PC-3 (cell line): ENCODE data around the gene ANAPC7. TPM values are rescaled to one million over a fixed set of nuclear protein-coding genes. Genes with fewer than 3 reads are reported as not detected.

Experiments used
- ATAC-seq: fragments of 200-7000 bp; cut with Tn5 transposase; 2 replicates; pipeline ENCODE4 v1.9.1; 2020; ENCODE audit warnings: mild to moderate bottlenecking, moderate library complexity
- BruUV-seq: library from RNA; stranded (reverse); fragments of 400-500 nt; replicated peaks from 2 replicates; lab custom pipeline; 2021; lab: Mats Ljungman, UMichigan
- CTCF ChIA-PET: fragments of 300-600 bp; sonication (Branson Sonifier 250); formaldehyde crosslinking; loops from one replicate; lab custom pipeline; 2022; ENCODE audit warnings: antibody characterized with exemption; lab: Charles Lee
- POLR2A ChIA-PET: fragments of 300-600 bp; sonication (Branson Sonifier 250); formaldehyde crosslinking; loops from one replicate; lab custom pipeline; 2022; ENCODE audit warnings: antibody characterized with exemption; ENCODE audit not compliant: unreplicated experiment; lab: Charles Lee
- DNase-seq: peaks from one replicate; pipeline ENCODE4 v3.0.0-alpha.2; 2015
- H2AFZ ChIP-seq: fragments of 300-600 bp; sonication (generic); 2 replicates; pipeline ENCODE4 v1.6.0; 2016; ENCODE audit warnings: antibody characterized with exemption, low read length
- H3F3A ChIP-seq: fragments of 300-600 bp; sonication (generic); one replicate; pipeline ENCODE4 v1.6.0; 2017; ENCODE audit warnings: antibody characterized with exemption, low read length, control low read depth, mild to moderate bottlenecking; ENCODE audit not compliant: unreplicated experiment
- H3K27ac ChIP-seq: fragments of 300-600 bp; sonication (generic); 2 replicates; pipeline ENCODE4 v1.5.1; 2016; ENCODE audit warnings: mild to moderate bottlenecking, low read length
- H3K27me3 ChIP-seq: fragments of 300-600 bp; sonication (generic); 2 replicates; pipeline ENCODE4 v1.6.1; 2016; ENCODE audit warnings: low read length, mixed read lengths
- H3K36me3 ChIP-seq: fragments of 300-600 bp; sonication (generic); 2 replicates; pipeline ENCODE4 v1.6.1; 2016; ENCODE audit warnings: low read depth, mixed run types, low read length, mixed read lengths
- H3K4me1 ChIP-seq: fragments of 300-600 bp; sonication (generic); 2 replicates; pipeline ENCODE4 v1.5.1; 2016; ENCODE audit warnings: low read length; ENCODE audit not compliant: insufficient read depth
- H3K4me2 ChIP-seq: fragments of 300-600 bp; sonication (generic); 2 replicates; pipeline ENCODE4 v1.6.0; 2016; ENCODE audit warnings: low read length
- H3K4me3 ChIP-seq: fragments of 300-600 bp; sonication (generic); 2 replicates; pipeline ENCODE4 v1.5.1; 2016; ENCODE audit warnings: mild to moderate bottlenecking, low read length, mixed read lengths
- H3K79me2 ChIP-seq: fragments of 300-600 bp; sonication (generic); 2 replicates; pipeline ENCODE4 v1.6.1; 2017; ENCODE audit warnings: low read length, mixed read lengths
- H3K9ac ChIP-seq: fragments of 300-600 bp; sonication (generic); 2 replicates; pipeline ENCODE4 v1.6.0; 2016; ENCODE audit warnings: mild to moderate bottlenecking, low read length
- H3K9me2 ChIP-seq: fragments of 300-600 bp; sonication (generic); replicated peaks from 2 replicates; pipeline ENCODE4 v1.6.1; 2016; ENCODE audit warnings: mixed run types, low read length, mixed read lengths
- H3K9me3 ChIP-seq: fragments of 300-600 bp; sonication (generic); 2 replicates; pipeline ENCODE4 v1.6.1; 2016; ENCODE audit warnings: low read length, mixed read lengths
- H4K20me1 ChIP-seq: fragments of 300-600 bp; sonication (generic); 2 replicates; pipeline ENCODE4 v1.6.1; 2016; ENCODE audit warnings: low read length, mixed read lengths
- EZH2 ChIP-seq: fragments of 300-600 bp; sonication (generic); IDR thresholded peaks from one replicate; pipeline ENCODE4 v1.6.1; 2017; ENCODE audit warnings: antibody characterized with exemption, mild to moderate bottlenecking, low read length; ENCODE audit not compliant: unreplicated experiment
- EZH2phosphoT487 ChIP-seq: fragments of 300-600 bp; sonication (generic); IDR thresholded peaks from 2 replicates; pipeline ENCODE4 v1.6.1; 2018; ENCODE audit warnings: mild to moderate bottlenecking, antibody characterized with exemption, low read length, borderline replicate concordance
- intact Hi-C: fragments of 100-400 bp; cut with micrococcal nuclease; formaldehyde crosslinking; loops from 2 replicates; pipeline ENCODE4 v1.9.0; 2023
- total RNA-seq: library from RNA; depleted of rRNA; stranded (reverse); fragments of >200 nt; gene quantifications from 2 replicates; pipeline ENCODE4 v1.2.3, GENCODE V29; 2014
- TF ChIP-seq, protein P1 (sequence below): fragments of 300-600 bp; sonication (generic); conservative IDR thresholded peaks from 2 replicates; pipeline ENCODE4 v1.5.1; 2017; ENCODE audit warnings: antibody characterized with exemption, low read depth, mild to moderate bottlenecking, low read length

The ANAPC7 gene
- total RNA-seq, 1 experiment from 2014 or later = 80.5 TPM

DNA sequence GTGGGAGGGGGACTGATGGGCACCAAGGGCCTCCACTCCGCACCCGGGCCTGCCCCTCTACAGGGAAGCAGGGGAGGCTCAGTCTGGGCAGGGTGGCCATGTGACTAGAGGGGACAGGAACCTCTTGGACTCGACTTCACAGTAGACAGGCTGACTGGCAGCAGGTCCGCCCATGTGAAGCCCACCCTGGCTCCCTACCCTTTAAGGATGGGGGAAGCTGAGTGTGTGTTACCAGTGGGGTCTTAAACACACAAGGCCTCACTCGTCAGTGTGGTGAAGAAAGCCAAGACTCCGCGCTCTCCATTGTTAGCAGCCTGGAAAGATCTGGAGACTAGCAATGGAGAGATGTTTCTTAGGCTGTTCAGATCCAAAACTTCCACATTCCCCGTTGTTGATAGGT is 52.4 kb downstream of the ANAPC7 start:
- CTCF ChIA-PET = no interaction called here
- Histone ChIP-seq H3F3A (no peaks in the 10 kb centered on the region), H3K4me1 (peaks cover under 1% of the 10 kb centered on the region; the same call in 1 of the 2 replicates), H3K27ac (no peak overlapping the region), H3K4me2 (no peak overlapping the region), H4K20me1 (no peaks in the 10 kb centered on the region), H3K36me3 (peaks cover 41% of the 10 kb centered on the region), H3K9ac (no peak overlapping the region), H3K9me2 (no peaks in the 10 kb centered on the region), H2AFZ (no peak overlapping the region), H3K27me3 (no peaks in the 10 kb centered on the region), H3K4me3 (no peak overlapping the region), H3K9me3 (no peaks in the 10 kb centered on the region), H3K79me2 (no peaks in the 10 kb centered on the region; the same call in 1 of the 2 replicates)
- POLR2A ChIA-PET = no interaction called here
- ATAC-seq (no peak), DNase-seq (no peak)
- intact Hi-C loops = no loop called here
- BruUV-seq = no TSS peak
- TF ChIP-seq EZH2phosphoT487 (no peak), EZH2 (no peak)
- TF ChIP-seq, protein P1, sequence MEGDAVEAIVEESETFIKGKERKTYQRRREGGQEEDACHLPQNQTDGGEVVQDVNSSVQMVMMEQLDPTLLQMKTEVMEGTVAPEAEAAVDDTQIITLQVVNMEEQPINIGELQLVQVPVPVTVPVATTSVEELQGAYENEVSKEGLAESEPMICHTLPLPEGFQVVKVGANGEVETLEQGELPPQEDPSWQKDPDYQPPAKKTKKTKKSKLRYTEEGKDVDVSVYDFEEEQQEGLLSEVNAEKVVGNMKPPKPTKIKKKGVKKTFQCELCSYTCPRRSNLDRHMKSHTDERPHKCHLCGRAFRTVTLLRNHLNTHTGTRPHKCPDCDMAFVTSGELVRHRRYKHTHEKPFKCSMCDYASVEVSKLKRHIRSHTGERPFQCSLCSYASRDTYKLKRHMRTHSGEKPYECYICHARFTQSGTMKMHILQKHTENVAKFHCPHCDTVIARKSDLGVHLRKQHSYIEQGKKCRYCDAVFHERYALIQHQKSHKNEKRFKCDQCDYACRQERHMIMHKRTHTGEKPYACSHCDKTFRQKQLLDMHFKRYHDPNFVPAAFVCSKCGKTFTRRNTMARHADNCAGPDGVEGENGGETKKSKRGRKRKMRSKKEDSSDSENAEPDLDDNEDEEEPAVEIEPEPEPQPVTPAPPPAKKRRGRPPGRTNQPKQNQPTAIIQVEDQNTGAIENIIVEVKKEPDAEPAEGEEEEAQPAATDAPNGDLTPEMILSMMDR = no peak

- DNase-seq (no peak), ATAC-seq (no peak)
- Histone ChIP-seq H4K20me1 (no peaks in the 10 kb centered on the region), H3K9me3 (no peaks in the 10 kb centered on the region), H3F3A (peaks cover 7% of the 10 kb centered on the region), H3K27ac (no peak overlapping the region), H3K27me3 (no peaks in the 10 kb centered on the region), H3K4me3 (no peak overlapping the region), H3K79me2 (peaks cover 5% of the 10 kb centered on the region; the same call in 1 of the 2 replicates), H3K36me3 (peaks cover 52% of the 10 kb centered on the region), H3K9ac (no peak overlapping the region), H3K4me2 (no peak overlapping the region), H3K9me2 (no peaks in the 10 kb centered on the region), H2AFZ (no peak overlapping the region), H3K4me1 (peaks cover 13% of the 10 kb centered on the region)
- TF ChIP-seq EZH2 = no peak
- no peak for TF ChIP-seq EZH2phosphoT487
- TF ChIP-seq, protein P1 = no peak
- CTCF ChIA-PET = no interaction called here
- intact Hi-C loops = no loop called here
- POLR2A ChIA-PET = no interaction called here
- BruUV-seq = no TSS peak
Observed at GRCh38 chr12:110349514-110350151, 53.9 kb downstream of the ANAPC7 start.

GRCh38 chr12:110349096-110349495 is 54.4 kb downstream of the ANAPC7 start:
- POLR2A ChIA-PET = no interaction called here

More at GRCh38 chr12:110349096-110349495, 54.4 kb downstream of the ANAPC7 start:
- H3K79me2 ChIP-seq = peaks cover 5% of the 10 kb centered on the region; the same call in 1 of the 2 replicates
- H3K27ac ChIP-seq = no peak overlapping the region
- CTCF ChIA-PET = no interaction called here
- no TSS peak for BruUV-seq
- H3K27me3 ChIP-seq = no peaks in the 10 kb centered on the region
- H4K20me1 ChIP-seq = no peaks in the 10 kb centered on the region
- H3F3A ChIP-seq = peaks cover 8% of the 10 kb centered on the region
- ATAC-seq (no peak), DNase-seq (no peak)
- TF ChIP-seq EZH2 = no peak
- TF ChIP-seq, protein P1 = no peak
- TF ChIP-seq EZH2phosphoT487 = no peak
- H3K4me3 ChIP-seq = no peak overlapping the region
- H3K36me3 ChIP-seq = peaks cover 57% of the 10 kb centered on the region
- no peak overlapping the region for H3K9ac ChIP-seq
- H3K9me2 ChIP-seq = no peaks in the 10 kb centered on the region
- peaks cover 19% of the 10 kb centered on the region for H3K4me1 ChIP-seq
- H2AFZ ChIP-seq = no peak overlapping the region
- no peaks in the 10 kb centered on the region for H3K9me3 ChIP-seq
- H3K4me2 ChIP-seq = no peak overlapping the region
- intact Hi-C loops = no loop called here
